ENCODE measurements around the gene RNF31.

RNF31 gene

DNA sequence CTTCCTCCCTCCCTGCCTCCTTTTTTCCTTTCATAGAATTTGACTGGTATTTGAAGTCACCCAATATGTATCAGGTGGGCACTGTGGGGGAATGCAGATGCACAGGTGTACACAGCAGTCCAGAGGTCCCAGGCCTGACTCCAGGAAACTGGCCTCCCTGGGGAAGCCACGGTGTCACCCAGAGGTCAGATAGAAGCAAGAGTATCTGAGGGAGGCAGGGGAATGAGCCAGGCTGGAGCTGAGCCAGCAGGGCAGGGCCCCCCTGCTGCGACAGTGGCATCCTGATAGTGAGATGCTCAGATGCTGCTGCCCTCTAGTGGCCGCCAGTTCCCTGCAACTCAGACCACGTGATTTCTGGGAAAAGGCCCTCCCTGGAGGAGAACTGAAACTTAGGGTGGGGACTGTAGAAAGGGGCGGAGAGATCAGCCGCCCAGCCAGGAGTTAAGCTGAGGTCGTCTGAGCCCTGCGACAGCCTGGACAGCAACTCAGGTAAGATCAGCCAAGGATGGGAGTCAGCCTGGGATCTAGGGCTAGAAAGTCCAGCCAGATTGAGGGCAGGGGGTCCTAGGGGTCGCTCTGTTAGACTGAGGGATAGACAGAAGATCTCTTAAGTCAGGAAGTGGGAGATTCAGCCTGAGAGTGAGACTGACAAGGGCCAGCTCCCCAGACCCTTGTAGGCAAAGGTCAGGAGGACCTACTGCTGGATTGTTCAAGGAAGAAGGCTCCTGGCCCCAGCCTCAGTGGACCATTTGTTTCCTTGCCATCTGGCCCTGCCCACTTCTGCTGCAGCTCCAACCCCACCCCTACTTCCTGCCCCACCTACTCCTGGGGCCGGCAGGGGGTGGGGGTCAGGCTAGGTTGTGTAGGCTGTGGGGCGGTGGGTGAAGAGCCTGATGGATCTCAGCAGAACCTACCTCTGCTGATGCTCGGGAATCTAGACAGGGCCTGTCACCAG lies 13.8 kb downstream of the RNF31 start, which contains the start of gene IRF9:
Gene IRF9 (plus strand): TSS at position 416 of the 955 bp plus-strand sequence. CDS start 880 bp downstream, outside the sequence.
- DNase-seq = peak; percentile 58

GRCh38 chr14:24162093-24162492 lies 14.8 kb downstream of the RNF31 start:
- DNase-seq = no peak

- DNase-seq = no peak
Observed at GRCh38 chr14:24164518-24164991, 17.3 kb downstream of the RNF31 start.

GRCh38 chr14:24165785-24166184 lies 18.5 kb downstream of the RNF31 start:
- DNase-seq = no peak

DNA sequence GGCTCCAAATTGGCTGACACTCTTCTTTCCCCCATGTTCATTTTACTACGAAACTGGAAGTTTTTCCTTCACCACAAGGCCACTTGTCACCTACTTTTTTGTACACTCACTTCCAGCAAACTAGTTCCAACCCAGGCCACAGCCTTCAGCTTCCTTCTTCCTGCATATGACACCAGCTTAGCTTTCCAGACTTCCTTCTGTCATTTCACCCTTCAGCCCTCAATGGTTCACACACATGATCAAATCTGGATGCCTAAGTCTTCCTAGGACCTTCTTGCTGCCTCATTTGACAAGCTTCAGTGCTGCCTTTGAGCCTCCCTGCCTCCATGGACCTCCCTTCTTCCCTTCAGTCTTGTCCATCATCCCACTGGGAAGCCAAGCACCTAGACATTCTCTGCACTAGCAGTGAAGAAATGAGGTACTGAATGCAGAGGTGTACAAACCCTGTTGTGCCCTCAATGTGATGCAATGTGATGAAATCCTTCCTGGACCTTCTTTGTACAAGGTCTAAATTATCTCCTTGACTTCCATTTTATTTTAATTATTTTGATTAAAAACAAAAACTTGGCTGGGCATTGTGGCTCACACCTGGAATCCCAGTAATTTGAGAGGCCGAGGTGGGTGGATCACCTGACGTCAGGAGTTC lies 20.3 kb downstream of the RNF31 start:
- no peak for DNase-seq

DNA sequence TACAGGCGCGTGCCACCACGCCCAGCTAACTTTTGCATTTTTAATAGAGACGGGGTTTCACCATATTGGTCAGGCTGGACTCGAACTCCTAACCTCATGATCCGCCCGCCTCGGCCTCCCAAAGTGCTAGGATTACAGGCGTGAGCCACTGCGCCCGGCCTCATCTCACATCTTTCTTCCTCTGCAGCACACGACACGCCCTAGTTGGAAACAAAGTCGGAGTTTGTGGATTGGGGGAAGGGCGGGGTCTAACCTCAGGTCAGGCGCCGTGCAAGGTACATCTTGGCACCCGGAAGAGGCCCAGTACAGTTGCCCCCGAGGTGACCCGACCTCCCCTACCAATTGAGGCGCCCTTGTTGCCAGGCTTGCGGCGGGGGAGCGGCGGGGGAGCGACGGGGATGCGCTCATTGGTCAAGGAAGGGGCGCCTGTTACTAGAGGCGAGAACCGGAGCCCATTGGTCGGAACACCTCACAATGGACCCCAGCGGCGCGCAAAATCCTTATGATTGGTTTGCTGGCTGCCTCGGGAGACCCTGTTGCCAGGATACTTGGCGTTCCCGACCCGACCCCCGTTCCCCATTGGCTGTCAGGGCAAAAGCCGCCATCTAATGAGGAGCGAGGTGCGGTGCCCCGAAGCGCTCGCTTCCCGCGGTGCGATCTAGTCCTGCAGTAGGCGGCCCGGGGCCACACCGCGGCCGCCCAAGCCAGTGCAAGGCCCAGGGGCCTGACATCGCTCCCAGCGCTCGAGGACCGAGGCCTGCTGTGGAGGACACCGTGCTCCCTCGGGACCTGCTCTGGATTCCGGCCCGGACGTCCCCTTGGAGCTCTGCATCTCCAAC lies 24.3 kb downstream of the RNF31 start, which contains the start of gene REC8:
Gene REC8 (plus strand): TSS at position 659 of the 839 bp plus-strand sequence. CDS start 473 bp downstream, outside the sequence.
- no peak for DNase-seq

DNA sequence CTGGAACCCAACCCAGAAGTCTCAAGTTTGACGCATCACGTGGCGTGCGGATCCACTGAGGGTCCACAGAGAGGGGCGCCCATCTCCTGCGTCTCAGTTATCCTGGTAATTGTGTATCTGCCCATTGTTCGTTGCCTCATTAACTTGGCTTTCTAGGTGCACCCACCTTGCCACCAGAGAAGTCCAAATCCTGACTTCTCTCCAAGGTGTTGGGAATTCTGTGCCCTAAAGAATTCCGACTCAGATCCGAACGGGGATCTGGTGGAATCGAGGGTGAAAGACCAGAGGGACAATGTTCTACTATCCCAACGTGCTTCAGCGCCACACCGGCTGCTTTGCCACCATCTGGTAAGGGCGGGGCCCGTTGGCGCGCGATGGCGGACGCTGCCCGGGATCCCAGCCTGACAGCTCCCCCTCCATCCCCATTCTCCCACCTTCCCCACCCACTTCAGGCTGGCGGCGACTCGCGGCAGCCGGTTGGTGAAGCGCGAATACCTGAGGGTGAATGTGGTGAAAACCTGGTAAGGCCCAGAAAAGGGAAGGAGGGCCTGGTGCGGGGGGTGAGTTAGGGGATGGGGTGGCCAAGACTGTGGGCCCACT lies 25.1 kb downstream of the RNF31 start:
- DNase-seq = no peak

GRCh38 chr14:24172871-24173281 lies 25.6 kb downstream of the RNF31 start:
- DNase-seq = no peak

GRCh38 chr14:24176599-24176998 lies 29.3 kb downstream of the RNF31 start:
- no peak for DNase-seq

- DNase-seq = no peak
Observed at GRCh38 chr14:24177041-24177825, 29.9 kb downstream of the RNF31 start.

GRCh38 chr14:24177891-24178290 lies 30.6 kb downstream of the RNF31 start:
- no peak for DNase-seq

- no peak for DNase-seq
Observed at GRCh38 chr14:24178399-24179178, 31.3 kb downstream of the RNF31 start.

GRCh38 chr14:24179294-24179960 lies 32.1 kb downstream of the RNF31 start:
- no peak for DNase-seq

DNA sequence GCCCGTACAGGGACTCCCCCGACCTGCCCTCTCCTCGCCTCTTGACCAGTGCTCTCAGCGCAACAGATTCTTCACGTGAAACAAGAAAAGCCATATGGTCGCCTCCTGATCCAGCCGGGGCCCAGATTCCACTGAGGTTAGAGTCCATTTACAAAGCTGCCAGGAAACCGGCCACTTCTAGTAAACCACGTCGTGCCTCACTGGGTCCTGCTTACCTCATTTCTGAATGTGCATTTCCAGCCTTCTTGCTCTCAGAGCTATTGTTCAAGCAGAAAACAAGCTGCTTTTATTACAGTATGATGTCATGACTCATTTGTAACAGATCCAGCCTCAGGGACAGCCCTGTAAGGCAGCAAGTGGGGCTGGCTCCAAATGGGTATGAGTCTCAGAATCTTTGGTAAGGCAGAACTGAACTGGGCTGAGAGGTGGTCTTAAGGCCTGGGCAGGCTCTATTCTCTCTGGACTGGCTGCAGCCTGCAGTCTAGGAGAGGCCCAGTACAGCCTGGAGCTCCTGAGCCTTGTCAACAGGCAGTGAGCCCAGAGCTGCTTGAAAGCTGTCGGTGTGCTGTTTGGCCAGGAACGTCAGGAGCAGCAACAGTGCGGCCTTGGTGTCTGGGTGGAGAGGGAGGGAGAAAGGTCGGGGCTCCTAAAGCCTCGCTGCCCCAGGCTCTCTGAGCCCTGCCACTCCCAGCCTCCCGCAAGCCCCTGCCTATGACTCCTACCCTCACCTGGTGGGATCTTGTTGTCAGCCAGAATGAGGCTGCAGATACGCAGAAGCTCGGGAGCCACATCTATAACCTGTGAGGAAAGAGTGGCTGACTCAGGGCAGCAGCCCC lies 32.9 kb downstream of the RNF31 start:
- DNase-seq = no peak

GRCh38 chr14:24181371-24182077 lies 34.2 kb downstream of the RNF31 start:
- no peak for DNase-seq

- DNase-seq = no peak
Observed at GRCh38 chr14:24182110-24182882, 35.0 kb downstream of the RNF31 start.

GRCh38 chr14:24183014-24183481 lies 35.8 kb downstream of the RNF31 start:
- no peak for DNase-seq

Data from cortex of kidney (tissue), 1 donor.